H9 (cell line): Measurements from ENCODE around the gene SKOR2. TPM values are rescaled to one million over a fixed set of nuclear protein-coding genes. Genes with fewer than 3 reads are reported as not detected.

ENCODE experiments used
- DNase-seq: peaks from one replicate; pipeline ENCODE4 v3.0.0-alpha.2; 2017
- H2AFZ ChIP-seq: one replicate; pipeline ENCODE4 v1.6.1; 2013; ENCODE audit warnings: mild to moderate bottlenecking, low read length, control low read depth, moderate library complexity
- H2AK5ac ChIP-seq: 2 replicates; pipeline ENCODE4 v1.6.1; 2013; ENCODE audit warnings: low read length, control low read depth, mixed read lengths; ENCODE audit not compliant: insufficient read length
- H2BK120ac ChIP-seq: one replicate; pipeline ENCODE4 v1.6.1; 2013; ENCODE audit warnings: low read depth, mild to moderate bottlenecking, low read length, control low read depth, inconsistent platforms; ENCODE audit not compliant: poor library complexity, severe bottlenecking
- H2BK12ac ChIP-seq: 2 replicates; pipeline ENCODE4 v1.6.1; 2013; ENCODE audit warnings: low read length, control low read depth, mixed read lengths, low read depth; ENCODE audit not compliant: insufficient read length
- H2BK15ac ChIP-seq: 2 replicates; pipeline ENCODE4 v1.6.1; 2013; ENCODE audit warnings: low read depth, low read length, control low read depth
- H2BK20ac ChIP-seq: one replicate; pipeline ENCODE4 v1.6.1; 2013; ENCODE audit warnings: low read depth, mild to moderate bottlenecking, low read length, control low read depth, inconsistent platforms; ENCODE audit not compliant: poor library complexity, severe bottlenecking
- H2BK5ac ChIP-seq: 2 replicates; pipeline ENCODE4 v1.6.1; 2013; ENCODE audit warnings: low read length, control low read depth, mixed read lengths; ENCODE audit not compliant: insufficient read length
- H3K14ac ChIP-seq: 2 replicates; pipeline ENCODE4 v1.6.1; 2013; ENCODE audit warnings: low read length, control low read depth; ENCODE audit not compliant: insufficient read depth
- H3K18ac ChIP-seq: 2 replicates; pipeline ENCODE4 v1.6.1; 2013; ENCODE audit warnings: low read depth, mild to moderate bottlenecking, mixed read lengths, low read length, control low read depth; ENCODE audit not compliant: insufficient read length
- H3K23ac ChIP-seq: 2 replicates; pipeline ENCODE4 v1.6.1; 2013; ENCODE audit warnings: low read length, control low read depth, mixed read lengths, low read depth; ENCODE audit not compliant: insufficient read length
- H3K23me2 ChIP-seq: 2 replicates; pipeline ENCODE4 v1.6.1; 2013; ENCODE audit warnings: low read depth, mild to moderate bottlenecking, mixed read lengths, low read length, control low read depth; ENCODE audit not compliant: insufficient read length, poor library complexity, severe bottlenecking
- H3K27ac ChIP-seq: 2 replicates; pipeline ENCODE4 v1.5.1; 2013; ENCODE audit warnings: low read length, control low read depth, mixed read lengths, low read depth; ENCODE audit not compliant: insufficient read length
- H3K27me3 ChIP-seq: 2 replicates; pipeline ENCODE4 v1.6.1; 2013; ENCODE audit warnings: low read length, control low read depth, inconsistent platforms; ENCODE audit not compliant: insufficient read depth
- H3K4ac ChIP-seq: 2 replicates; pipeline ENCODE4 v1.6.1; 2013; ENCODE audit warnings: low read depth, mild to moderate bottlenecking, control low read depth, inconsistent platforms, low read length, moderate library complexity
- H3K4me1 ChIP-seq: 2 replicates; pipeline ENCODE4 v1.6.1; 2013; ENCODE audit warnings: low read length, control low read depth, inconsistent platforms; ENCODE audit not compliant: insufficient read depth
- H3K4me2 ChIP-seq: 2 replicates; pipeline ENCODE4 v1.6.1; 2013; ENCODE audit warnings: low read length, control low read depth, mixed read lengths; ENCODE audit not compliant: insufficient read length, insufficient read depth
- H3K56ac ChIP-seq: 2 replicates; pipeline ENCODE4 v1.6.1; 2013; ENCODE audit warnings: low read depth, mild to moderate bottlenecking, mixed read lengths, low read length, control low read depth; ENCODE audit not compliant: insufficient read length
- H3K79me1 ChIP-seq: 2 replicates; pipeline ENCODE4 v1.6.1; 2013; ENCODE audit warnings: low read depth, mild to moderate bottlenecking, moderate library complexity, low read length, control low read depth, inconsistent platforms; ENCODE audit not compliant: insufficient read depth, poor library complexity, severe bottlenecking
- H3K79me2 ChIP-seq: 2 replicates; pipeline ENCODE4 v1.6.1; 2013; ENCODE audit warnings: low read length, control low read depth, inconsistent platforms; ENCODE audit not compliant: insufficient read depth
- H3K9ac ChIP-seq: 2 replicates; pipeline ENCODE4 v1.6.1; 2013; ENCODE audit warnings: low read length, control low read depth, mixed read lengths; ENCODE audit not compliant: insufficient read length; ENCODE audit errors: extremely low read depth
- H3K9me3 ChIP-seq: one replicate; pipeline ENCODE4 v1.6.1; 2013; ENCODE audit warnings: low read depth, low read length, inconsistent platforms; ENCODE audit not compliant: control insufficient read depth
- H3T11ph ChIP-seq: one replicate; pipeline ENCODE4 v1.6.1; 2013; ENCODE audit warnings: mild to moderate bottlenecking, low read length, control low read depth, inconsistent platforms
- H4K20me1 ChIP-seq: one replicate; pipeline ENCODE4 v1.6.1; 2013; ENCODE audit not compliant: control insufficient read depth, insufficient read length, insufficient read depth
- H4K5ac ChIP-seq: 2 replicates; pipeline ENCODE4 v1.6.1; 2013; ENCODE audit warnings: low read depth, mild to moderate bottlenecking, mixed read lengths, low read length, control low read depth; ENCODE audit not compliant: insufficient read length
- H4K8ac ChIP-seq: replicated peaks from 2 replicates; pipeline ENCODE4 v1.6.1; 2013; ENCODE audit warnings: low read length, control low read depth, mixed read lengths, low read depth; ENCODE audit not compliant: insufficient read length
- H4K91ac ChIP-seq: 2 replicates; pipeline ENCODE4 v1.6.1; 2013; ENCODE audit warnings: low read depth, mild to moderate bottlenecking, moderate library complexity, mixed read lengths, low read length, control low read depth; ENCODE audit not compliant: insufficient read length
- H3K27ac Mint-ChIP-seq, 3 experiments: 2 replicates in 2 of 3; 3 replicates in 1 of 3; pipeline ENCODE4 v1.8.0; 2020 to 2021; ENCODE audit warnings: mixed read lengths in 3 of 3, mild to moderate bottlenecking in 1 of 3, moderate library complexity in 1 of 3
- H3K27me3 Mint-ChIP-seq: 2 replicates; pipeline ENCODE4 v1.8.0; 2021; ENCODE audit warnings: low read depth, mild to moderate bottlenecking, moderate library complexity, mixed read lengths
- H3K36me3 Mint-ChIP-seq, 3 experiments: 2 replicates in 2 of 3; 3 replicates in 1 of 3; pipeline ENCODE4 v1.8.0; 2020 to 2021; ENCODE audit warnings: low read depth in 3 of 3, mixed read lengths in 3 of 3; ENCODE audit not compliant: insufficient read depth in 1 of 3
- H3K4me1 Mint-ChIP-seq, 2 experiments: 2 replicates each; pipeline ENCODE4 v1.8.0; 2020; ENCODE audit warnings: mixed read lengths in 2 of 2
- H3K4me3 Mint-ChIP-seq, 2 experiments: 2 replicates in 1 of 2; 3 replicates in 1 of 2; pipeline ENCODE4 v1.8.0; 2020 to 2021; ENCODE audit warnings: mild to moderate bottlenecking in 2 of 2, mixed read lengths in 2 of 2, moderate library complexity in 1 of 2
- H3K9me3 Mint-ChIP-seq, 2 experiments: 2 replicates in 1 of 2; 3 replicates in 1 of 2; pipeline ENCODE4 v1.8.0; 2020; ENCODE audit warnings: mild to moderate bottlenecking in 2 of 2, mixed read lengths in 2 of 2, moderate library complexity in 1 of 2
- CTCF ChIP-seq: fragments of 200-600 bp; sonication (generic); conservative IDR thresholded peaks from 3 replicates; pipeline ENCODE4 v1.8.0; 2021; ENCODE audit warnings: antibody characterized with exemption, mild to moderate bottlenecking
- WGBS: extraction: QIAGEN DNeasy Blood & Tissue Kit; methylation state at CpG from one replicate; pipeline ENCODE4 v1.1.7; 2013; ENCODE audit warnings: missing lambda C conversion rate, low lambda C conversion rate, mixed read lengths; ENCODE audit not compliant: insufficient read length; ENCODE audit errors: extremely low coverage; 5-methylcytosine and 5-hydroxymethylcytosine counted together
- total RNA-seq: library from RNA; stranded (reverse); gene quantifications from 2 replicates; pipeline ENCODE4 v1.2.1, GENCODE V29; 2021

Gene SKOR2
- total RNA-seq, 1 experiment from 2014 or later, result 0.24 TPM

DNA sequence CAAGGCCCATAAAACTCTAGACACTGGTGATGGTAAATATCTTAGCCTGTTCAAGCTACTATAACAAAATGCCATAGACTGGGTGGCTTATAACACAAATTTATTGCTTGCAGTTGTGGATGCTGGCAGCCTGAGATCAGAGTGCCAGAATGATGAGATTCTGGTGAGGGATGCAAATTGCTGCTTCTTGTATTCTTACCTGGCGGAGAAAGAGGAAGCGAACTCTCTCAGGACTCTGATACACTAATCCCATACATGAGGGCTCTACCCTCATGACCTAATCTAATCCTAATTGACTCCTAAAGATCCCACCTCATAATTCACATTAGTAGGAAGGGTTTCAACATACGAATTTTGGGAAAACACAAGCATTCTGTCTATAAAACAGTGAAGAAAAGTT is 70.7 kb downstream of the SKOR2 start:
- Histone ChIP-seq H3K56ac (no peak overlapping the region), H2BK12ac (no peak overlapping the region), H3T11ph (no peak overlapping the region), H2AFZ (no peak overlapping the region), H3K9ac (no peak overlapping the region), H4K20me1 (no peaks in the 10 kb centered on the region), H3K23ac (no peak overlapping the region), H2BK120ac (no peak overlapping the region), H3K14ac (no peak overlapping the region), H3K9me3 (peaks cover 13% of the 10 kb centered on the region), H3K23me2 (no peaks in the 10 kb centered on the region), H2AK5ac (no peak overlapping the region), H3K4me2 (no peak overlapping the region), H3K79me1 (no peaks in the 10 kb centered on the region), H3K4ac (no peak overlapping the region), H2BK5ac (no peak overlapping the region), H3K27ac (no peak overlapping the region), H3K18ac (no peak overlapping the region), H3K4me1 (no peaks in the 10 kb centered on the region), H2BK15ac (no peak overlapping the region), H3K79me2 (no peaks in the 10 kb centered on the region), H4K8ac (no peak overlapping the region), H4K5ac (no peak overlapping the region), H4K91ac (no peak overlapping the region), H2BK20ac (no peak overlapping the region), H3K27me3 (no peaks in the 10 kb centered on the region)
- Mint-ChIP-seq H3K4me3 (no peak overlapping the region), H3K27me3 (peaks cover 23% of the 10 kb centered on the region), H3K36me3 (peaks cover 8 to 17% (median 13%) of the 10 kb centered on the region in 3 experiments), H3K4me1 (peaks cover 7 to 16% of the 10 kb centered on the region in 2 experiments), H3K9me3 (peaks cover 25 to 28% of the 10 kb centered on the region in 2 experiments), H3K27ac (no peak overlapping the region)
- TF ChIP-seq CTCF, result no peak
- no peak for DNase-seq
- WGBS, result no CpG with 5 or more reads among the region's 3 CpGs
